DMS53 (cell line): Measurements from ENCODE around the gene CKB.

Experiments used
- DNase-seq: peaks from one replicate; lab custom pipeline; 2025; lab: John Stamatoyannopoulos, UW

CKB gene

GRCh38 chr14:103522649-103523574 lies at the start of gene CKB:
CKB (minus strand) TSS chr14:103522830; CDS start chr14:103522493, 337 bp downstream.
- DNase-seq = peak; percentile 72

- no peak for DNase-seq
Observed at GRCh38 chr14:103569408-103569807, 46.8 kb upstream of the CKB start.

- DNase-seq = no peak
Observed at GRCh38 chr14:103568952-103569351, 46.3 kb upstream of the CKB start.

- DNase-seq = peak; percentile 30
Observed at GRCh38 chr14:103563844-103564505, 41.3 kb upstream of the CKB start.

- no peak for DNase-seq
Observed at GRCh38 chr14:103563226-103563620, 40.6 kb upstream of the CKB start.

GRCh38 chr14:103562429-103563225 lies 40.0 kb upstream of the CKB start, which contains the start of the genes BAG5 and COA8:
BAG5 (minus strand) TSS chr14:103562657; CDS start chr14:103561164, 1,493 bp downstream.
COA8 (plus strand) TSS chr14:103562960; CDS start chr14:103563002, 42 bp downstream.
- DNase-seq = peak; percentile 91

- DNase-seq = peak; percentile 65
Observed at GRCh38 chr14:103562179-103562428, 39.5 kb upstream of the CKB start.

GRCh38 chr14:103561381-103562178 lies 39.0 kb upstream of the CKB start:
- DNase-seq = peak; percentile 63

GRCh38 chr14:103560691-103561090 lies 38.1 kb upstream of the CKB start:
- DNase-seq = no peak

- no peak for DNase-seq
Observed at GRCh38 chr14:103559766-103560165, 37.1 kb upstream of the CKB start.

- DNase-seq = no peak
Observed at GRCh38 chr14:103558071-103558882, 35.6 kb upstream of the CKB start.

- DNase-seq = no peak
Observed at GRCh38 chr14:103556946-103557758, 34.5 kb upstream of the CKB start.

GRCh38 chr14:103555559-103556337 lies 33.1 kb upstream of the CKB start:
- no peak for DNase-seq

- DNase-seq = no peak
Observed at GRCh38 chr14:103552846-103553210, 30.2 kb upstream of the CKB start.

GRCh38 chr14:103552011-103552845 lies 29.6 kb upstream of the CKB start:
- no peak for DNase-seq

GRCh38 chr14:103551338-103551762 lies 28.7 kb upstream of the CKB start:
- no peak for DNase-seq

GRCh38 chr14:103550451-103551337 lies 28.1 kb upstream of the CKB start:
- DNase-seq = no peak
